Measurements from ENCODE around the gene SCAP. TPM values are rescaled to one million over a fixed set of nuclear protein-coding genes. Genes with fewer than 3 reads are reported as not detected.

SCAP gene
- total and polyA plus RNA-seq, 2 of the 13 experiments (the other 11 are each of a cell fraction or from before 2014, with no cell fraction given) = 40.4 to 53.3 TPM

GRCh38 chr3:47522082-47522987 lies 46.6 kb upstream of the SCAP start (continued):
- TF ChIP-seq ZNF574 (CRISPR knock-in tag; IDR thresholded peaks at IDR 0.05) (peak; percentile 72), ZNF333 (CRISPR knock-in tag; IDR thresholded peaks at IDR 0.05; ENCODE audit: borderline replicate concordance) (0 out of 2 replicates have a peak, but pooled peaks have one; percentile 35), ZNF17 (CRISPR knock-in tag; IDR thresholded peaks at IDR 0.05) (no peak), PRPF4 (IDR thresholded peaks at IDR 0.05; ENCODE audit: low read depth, low read length, poor library complexity, severe bottlenecking) (no peak), GMEB2 (CRISPR knock-in tag; IDR thresholded peaks at IDR 0.05; ENCODE audit: low read depth) (no peak), NPAS2 (CRISPR knock-in tag; IDR thresholded peaks at IDR 0.05; ENCODE audit: borderline replicate concordance) (no peak), ZNF569 (CRISPR knock-in tag; IDR thresholded peaks at IDR 0.05; ENCODE audit: borderline replicate concordance) (no peak), ATRX (CRISPR knock-in tag; IDR thresholded peaks at IDR 0.05; ENCODE audit: borderline replicate concordance) (no peak), GATA4 (IDR thresholded peaks at IDR 0.05; ENCODE audit: borderline replicate concordance, low read depth) (no peak), ZBTB2 (CRISPR knock-in tag; IDR thresholded peaks at IDR 0.05; ENCODE audit: low read depth) (0 out of 2 replicates have a peak, but pooled peaks have one; percentile 31), RARA (CRISPR knock-in tag; IDR thresholded peaks at IDR 0.05) (no peak), ZNF672 (CRISPR knock-in tag; IDR thresholded peaks at IDR 0.05) (no peak), PHB2 (IDR thresholded peaks at IDR 0.05; ENCODE audit: partially characterized antibody) (no peak), PHF8 (CRISPR knock-in tag; IDR thresholded peaks at IDR 0.05) (no peak), ELF3 (CRISPR knock-in tag; IDR thresholded peaks at IDR 0.05) (peak; percentile 29; the same call in 1 of the 2 replicates), IRX3 (CRISPR knock-in tag; IDR thresholded peaks at IDR 0.05; ENCODE audit: borderline replicate concordance, low read depth) (no peak), LBX2 (CRISPR knock-in tag; IDR thresholded peaks at IDR 0.05; ENCODE audit: borderline replicate concordance) (peak; percentile 26; the same call in 1 of the 2 replicates), JARID2 (CRISPR knock-in tag; IDR thresholded peaks at IDR 0.05; ENCODE audit: insufficient replicate concordance) (no peak), MXD3 (CRISPR knock-in tag; IDR thresholded peaks at IDR 0.05) (peak; percentile 86; the same call in 1 of the 2 replicates), HNRNPH1 (optimal IDR thresholded peaks at IDR 0.05; ENCODE audit: low read depth, low read length) (no peak), ZSCAN12 (CRISPR knock-in tag; IDR thresholded peaks at IDR 0.05) (no peak), HES4 (CRISPR knock-in tag; IDR thresholded peaks at IDR 0.05; ENCODE audit: borderline replicate concordance) (no peak), RXRA (CRISPR knock-in tag; IDR thresholded peaks at IDR 0.05) (no peak)

All from HepG2 (cell line).